ENCODE measurements around the gene TRABD2A. TPM values are rescaled to one million over a fixed set of nuclear protein-coding genes. Genes with fewer than 3 reads are reported as not detected.

TRABD2A gene
- total and polyA plus RNA-seq, 2 of the 13 experiments (the other 11 are each of a cell fraction or from before 2014, with no cell fraction given): 0.15 TPM; not detected in 1

GRCh38 chr2:84925724-84926376, 45.0 kb upstream of the TRABD2A start (continued):
- TF ChIP-seq ZNF281 (CRISPR knock-in tag; IDR thresholded peaks at IDR 0.05; ENCODE audit: borderline replicate concordance) (peak; percentile 60; the same call in 1 of the 2 replicates), ZBTB46 (CRISPR knock-in tag; IDR thresholded peaks at IDR 0.05; ENCODE audit: borderline replicate concordance) (peak; percentile 90; the same call in 1 of the 2 replicates), WIZ (CRISPR knock-in tag; IDR thresholded peaks at IDR 0.05) (peak; percentile 93; the same call in 1 of the 2 replicates), ZNF232 (CRISPR knock-in tag; IDR thresholded peaks at IDR 0.05; ENCODE audit: borderline replicate concordance) (no peak; the same call in 1 of the 2 replicates), SYNCRIP (IDR thresholded peaks at IDR 0.05; ENCODE audit: insufficient read depth, low read depth, low read length) (no peak), NRL (CRISPR knock-in tag; IDR thresholded peaks at IDR 0.05; ENCODE audit: borderline replicate concordance) (peak; percentile 87; the same call in 1 of the 2 replicates), THAP9 (CRISPR knock-in tag; IDR thresholded peaks at IDR 0.05; ENCODE audit: borderline replicate concordance) (peak; percentile 82), ATAD3A (CRISPR knock-in tag; IDR thresholded peaks at IDR 0.05) (no peak), ZNF800 (CRISPR knock-in tag; IDR thresholded peaks at IDR 0.05) (peak; percentile 82), RFXAP (CRISPR knock-in tag; IDR thresholded peaks at IDR 0.05; ENCODE audit: borderline replicate concordance) (peak; percentile 86; the same call in 1 of the 2 replicates), ZSCAN9 (CRISPR knock-in tag; IDR thresholded peaks at IDR 0.05; ENCODE audit: borderline replicate concordance) (peak; percentile 45; the same call in 1 of the 2 replicates)
